GM23338 (cell line): ENCODE data around the gene PSAPL1. TPM values are rescaled to one million over a fixed set of nuclear protein-coding genes. Genes with fewer than 3 reads are reported as not detected.

ENCODE experiments used
- ATAC-seq: fragments of 200-7000 bp; cut with Tn5 transposase; 3 replicates; pipeline ENCODE4 v1.9.1; 2020
- DNase-seq: peaks from one replicate; pipeline ENCODE4 v3.0.0-alpha.2; 2015; ENCODE audit warnings: low spot score
- H2AFZ ChIP-seq: fragments of 200-600 bp; sonication (generic); 2 replicates; pipeline ENCODE4 v1.8.0; 2016; ENCODE audit warnings: antibody characterized with exemption, mild to moderate bottlenecking, moderate library complexity
- H3F3A ChIP-seq: fragments of 200-600 bp; sonication (generic); replicated peaks from 2 replicates; pipeline ENCODE4 v1.8.0; 2017; ENCODE audit warnings: antibody characterized with exemption, mixed run types, low read depth
- H3K27ac ChIP-seq: fragments of 200-600 bp; sonication (generic); 2 replicates; pipeline ENCODE4 v1.6.1; 2016; ENCODE audit warnings: low read depth
- H3K27me3 ChIP-seq: fragments of 200-600 bp; sonication (generic); 2 replicates; pipeline ENCODE4 v1.8.0; 2016; ENCODE audit warnings: mild to moderate bottlenecking, mixed run types, moderate library complexity; ENCODE audit not compliant: insufficient read depth
- H3K36me3 ChIP-seq: fragments of 200-600 bp; sonication (generic); 2 replicates; pipeline ENCODE4 v1.8.0; 2016; ENCODE audit warnings: mild to moderate bottlenecking; ENCODE audit not compliant: insufficient read depth
- H3K4me1 ChIP-seq: fragments of 200-600 bp; sonication (generic); 2 replicates; pipeline ENCODE4 v1.8.0; 2016; ENCODE audit warnings: mild to moderate bottlenecking, moderate library complexity; ENCODE audit not compliant: insufficient read depth
- H3K4me2 ChIP-seq: fragments of 200-600 bp; sonication (generic); 2 replicates; pipeline ENCODE4 v1.7.1; 2017; ENCODE audit warnings: mixed run types
- H3K4me3 ChIP-seq: fragments of 200-600 bp; sonication (generic); 2 replicates; pipeline ENCODE4 v1.6.1; 2016; ENCODE audit warnings: mixed run types
- H3K79me2 ChIP-seq: fragments of 200-600 bp; sonication (generic); replicated peaks from 2 replicates; pipeline ENCODE4 v1.8.0; 2017; ENCODE audit warnings: mild to moderate bottlenecking; ENCODE audit not compliant: insufficient read depth
- H3K9me2 ChIP-seq: fragments of 200-600 bp; sonication (generic); 2 replicates; pipeline ENCODE4 v1.8.0; 2017; ENCODE audit not compliant: insufficient read depth
- H4K20me1 ChIP-seq: fragments of 200-600 bp; sonication (generic); replicated peaks from 2 replicates; pipeline ENCODE4 v1.8.0; 2017; ENCODE audit warnings: mild to moderate bottlenecking; ENCODE audit not compliant: insufficient read depth
- H3K27ac Mint-ChIP-seq: 2 replicates; pipeline ENCODE4 v1.8.0; 2020; ENCODE audit warnings: inconsistent platforms, mild to moderate bottlenecking, moderate library complexity, mixed read lengths
- H3K27me3 Mint-ChIP-seq: 3 replicates; pipeline ENCODE4 v1.8.0; 2022; ENCODE audit warnings: low read depth, mild to moderate bottlenecking, moderate library complexity, mixed read lengths, inconsistent platforms; ENCODE audit not compliant: insufficient read depth, poor library complexity
- H3K36me3 Mint-ChIP-seq: 3 replicates; pipeline ENCODE4 v1.8.0; 2021; ENCODE audit warnings: low read depth, mild to moderate bottlenecking, inconsistent platforms, moderate library complexity, mixed read lengths
- H3K4me1 Mint-ChIP-seq: 3 replicates; pipeline ENCODE4 v1.8.0; 2020; ENCODE audit warnings: mild to moderate bottlenecking, inconsistent platforms, mixed read lengths
- H3K4me3 Mint-ChIP-seq: 3 replicates; pipeline ENCODE4 v1.8.0; 2021; ENCODE audit warnings: moderate library complexity, mild to moderate bottlenecking, inconsistent platforms, mixed read lengths
- H3K9me3 Mint-ChIP-seq: 3 replicates; pipeline ENCODE4 v1.8.0; 2020; ENCODE audit warnings: moderate library complexity, mild to moderate bottlenecking, inconsistent platforms, mixed read lengths
- CREB1 ChIP-seq: fragments of 250-450 bp; sonication (Bioruptor Pico); IDR thresholded peaks from 2 replicates; pipeline ENCODE4 v1.5.0; 2020; ENCODE audit warnings: low read depth, mild to moderate bottlenecking, moderate library complexity
- CTCF ChIP-seq, 2 experiments: fragments of 200-600 bp in 1 of 2; sonication (generic) in 1 of 2; conservative IDR thresholded peaks; 2 replicates each; pipeline versions ENCODE4 v1.5.1 to v1.6.1; 2016 to 2017; ENCODE audit warnings: antibody characterized with exemption in 2 of 2, low read depth in 2 of 2, mild to moderate bottlenecking in 2 of 2, moderate library complexity in 1 of 2
- NANOG ChIP-seq: IDR thresholded peaks from 2 replicates; pipeline ENCODE4 v1.6.1; 2016; ENCODE audit warnings: antibody characterized with exemption, borderline replicate concordance
- STAT1 ChIP-seq: IDR thresholded peaks from one replicate; pipeline ENCODE4 v1.6.1; 2016; ENCODE audit warnings: antibody characterized with exemption; ENCODE audit not compliant: unreplicated experiment
- ZNF331 ChIP-seq: fragments of 250-450 bp; sonication (Bioruptor Pico); IDR thresholded peaks from 2 replicates; pipeline ENCODE4 v1.5.0; 2020; ENCODE audit warnings: low read depth, mild to moderate bottlenecking, moderate library complexity
- ZNF462 ChIP-seq: fragments of 250-450 bp; sonication (Bioruptor Pico); IDR thresholded peaks from 2 replicates; pipeline ENCODE4 v1.5.0; 2020; ENCODE audit warnings: mild to moderate bottlenecking, moderate library complexity
- polyA plus RNA-seq: library from polyadenylated mRNA; unstranded; fragments of >200 nt; fragmentation: Nextera tagmentation; extraction: Ambion mirVana; gene quantifications from 2 replicates; pipeline ENCODE4 v1.2.1, GENCODE V29; 2016
- total RNA-seq: library from RNA; depleted of rRNA; stranded (reverse); fragments of >200 nt; shearing (Covaris generic); gene quantifications from 2 replicates; pipeline ENCODE4 v1.2.3, GENCODE V29; 2014

Gene PSAPL1
- total and polyA plus RNA-seq, 2 experiments from 2014 or later: not detected

- TF ChIP-seq ZNF462 (CRISPR knock-in tag) (no peak), CTCF (conservative IDR thresholded peaks at IDR 0.05; ENCODE audit: low read depth in 2 of 2) (no peak), STAT1 (no peak), ZNF331 (no peak)
Observed at GRCh38 chr4:7441201-7441600, 6.5 kb upstream of the PSAPL1 start (continued).

GRCh38 chr4:7439699-7440098 is 5.0 kb upstream of the PSAPL1 start:
- no peak overlapping the region for H3K4me3 Mint-ChIP-seq
- no peak overlapping the region for H3K27ac Mint-ChIP-seq
- peaks cover 3% of the 10 kb centered on the region; the same call in 1 of the 3 replicates for H3K36me3 Mint-ChIP-seq

More at GRCh38 chr4:7439699-7440098, 5.0 kb upstream of the PSAPL1 start:
- H3K27ac ChIP-seq: no peak overlapping the region
- no peaks in the 10 kb centered on the region for H3K4me1 ChIP-seq
- no peaks in the 10 kb centered on the region for H3K9me2 ChIP-seq
- H3F3A ChIP-seq: no peaks in the 10 kb centered on the region
- H2AFZ ChIP-seq: no peak overlapping the region
- no peaks in the 10 kb centered on the region for H4K20me1 ChIP-seq
- H3K36me3 ChIP-seq: no peaks in the 10 kb centered on the region
- H3K9me3 Mint-ChIP-seq: peaks cover 16% of the 10 kb centered on the region
- H3K4me1 Mint-ChIP-seq: peaks cover 30% of the 10 kb centered on the region
- no peak for DNase-seq
- no peaks in the 10 kb centered on the region for H3K79me2 ChIP-seq
- no peak for TF ChIP-seq NANOG
- no peak for TF ChIP-seq CREB1 (CRISPR knock-in tag)
- no peak for TF ChIP-seq ZNF462 (CRISPR knock-in tag)
- no peak for ATAC-seq
- H3K4me2 ChIP-seq: no peak overlapping the region
- no peak overlapping the region for H3K4me3 ChIP-seq
- no peaks in the 10 kb centered on the region for H3K27me3 ChIP-seq
- peaks cover 7% of the 10 kb centered on the region for H3K27me3 Mint-ChIP-seq
